ENCODE data around the gene ZNF577. TPM values are rescaled to one million over a fixed set of nuclear protein-coding genes. Genes with fewer than 3 reads are reported as not detected.

ZNF577 gene
- total RNA-seq, 1 experiment from 2014 or later, result 3.6 TPM

DNA sequence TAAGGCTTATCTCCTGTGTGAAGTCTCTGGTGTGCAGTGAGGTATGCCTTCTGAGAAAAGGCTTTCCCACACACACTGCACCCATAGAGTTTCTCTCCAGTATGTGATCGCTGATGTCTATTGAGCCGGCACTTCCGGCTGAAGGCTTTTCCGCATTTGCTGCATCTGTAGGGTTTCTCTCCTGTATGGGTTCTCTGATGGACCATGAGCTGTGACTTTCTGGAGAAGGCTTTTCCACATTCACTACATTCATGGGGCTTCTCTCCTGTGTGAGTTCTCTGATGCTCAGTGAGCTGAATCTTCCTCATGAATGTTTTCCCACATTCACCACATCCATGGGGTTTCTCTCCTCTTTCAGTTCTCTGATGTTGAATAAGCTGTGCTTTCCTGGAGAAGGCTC, 14.7 kb downstream of the ZNF577 start:
- H3K4me1 ChIP-seq (ENCODE audit: control insufficient read depth, insufficient read depth, low read length), result no peaks in the 10 kb centered on the region

DNA sequence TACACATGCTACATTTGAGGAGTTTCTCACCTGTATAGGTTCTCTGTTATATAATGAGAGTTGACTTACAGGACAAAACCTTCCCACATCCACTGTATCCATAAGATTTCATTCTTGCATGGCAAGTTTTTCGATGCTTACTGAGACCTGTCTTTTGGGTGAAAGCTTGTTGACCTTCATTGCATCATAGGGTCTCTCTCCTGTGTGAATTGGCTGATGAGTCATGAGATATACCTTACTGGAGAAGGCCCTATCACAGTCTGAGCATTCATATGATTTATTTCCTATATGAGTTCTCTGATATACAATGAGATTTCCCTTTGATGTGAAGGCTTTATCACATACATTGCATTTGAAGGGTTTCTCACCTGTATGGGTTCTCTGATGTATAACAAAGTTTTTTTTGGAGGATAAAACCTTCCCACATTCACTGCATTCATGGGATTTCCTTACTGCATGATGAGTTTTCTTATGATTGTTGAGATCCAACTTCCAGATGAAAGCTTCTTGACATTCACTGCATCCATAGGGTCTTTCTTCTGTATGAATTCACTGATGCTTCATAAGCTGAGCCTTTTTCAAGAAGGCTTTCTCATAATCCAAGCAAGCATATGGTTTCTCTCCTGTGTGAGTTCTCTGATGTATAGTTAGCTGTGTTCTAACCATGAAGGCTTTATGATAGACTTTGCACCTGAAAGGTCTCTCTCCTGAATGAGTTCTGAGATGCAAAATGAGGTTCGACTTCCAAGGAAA, 25.7 kb downstream of the ZNF577 start:
- intact Hi-C loops (cut with micrococcal nuclease; ENCODE audit: unreplicated experiment), result no loop called here
- no peak overlapping the region for H3K27ac ChIP-seq (ENCODE audit: low read length)
- ATAC-seq (no peak), DNase-seq (ENCODE audit: low read depth, low spot score) (no peak)
- H3K9me3 ChIP-seq (ENCODE audit: control insufficient read depth, insufficient read depth, low read depth, low read length), result peaks cover 53% of the 10 kb centered on the region
- no peaks in the 10 kb centered on the region for H3K4me1 ChIP-seq (ENCODE audit: control insufficient read depth, insufficient read depth, low read length)
- in situ Hi-C loops (cut with HindIII; ENCODE audit: low pct_unique_long_range_greater_than_20kb, low sequenced_read_pairs), result no loop called here
- H3K27me3 ChIP-seq (ENCODE audit: control insufficient read depth, insufficient read depth, low read length), result no peaks in the 10 kb centered on the region
- ChIA-PET CTCF (no interaction called here), POLR2A (no interaction called here)
- TF ChIP-seq SIN3A (IDR thresholded peaks at IDR 0.05; ENCODE audit: borderline replicate concordance, insufficient read depth, low read depth, low read length) (no peak), TCF7L2 (IDR thresholded peaks at IDR 0.05; ENCODE audit: low read depth, low read length) (no peak), POLR2AphosphoS5 (IDR thresholded peaks at IDR 0.05; ENCODE audit: low read depth, low read length) (no peak)
- TF ChIP-seq, protein P1, sequence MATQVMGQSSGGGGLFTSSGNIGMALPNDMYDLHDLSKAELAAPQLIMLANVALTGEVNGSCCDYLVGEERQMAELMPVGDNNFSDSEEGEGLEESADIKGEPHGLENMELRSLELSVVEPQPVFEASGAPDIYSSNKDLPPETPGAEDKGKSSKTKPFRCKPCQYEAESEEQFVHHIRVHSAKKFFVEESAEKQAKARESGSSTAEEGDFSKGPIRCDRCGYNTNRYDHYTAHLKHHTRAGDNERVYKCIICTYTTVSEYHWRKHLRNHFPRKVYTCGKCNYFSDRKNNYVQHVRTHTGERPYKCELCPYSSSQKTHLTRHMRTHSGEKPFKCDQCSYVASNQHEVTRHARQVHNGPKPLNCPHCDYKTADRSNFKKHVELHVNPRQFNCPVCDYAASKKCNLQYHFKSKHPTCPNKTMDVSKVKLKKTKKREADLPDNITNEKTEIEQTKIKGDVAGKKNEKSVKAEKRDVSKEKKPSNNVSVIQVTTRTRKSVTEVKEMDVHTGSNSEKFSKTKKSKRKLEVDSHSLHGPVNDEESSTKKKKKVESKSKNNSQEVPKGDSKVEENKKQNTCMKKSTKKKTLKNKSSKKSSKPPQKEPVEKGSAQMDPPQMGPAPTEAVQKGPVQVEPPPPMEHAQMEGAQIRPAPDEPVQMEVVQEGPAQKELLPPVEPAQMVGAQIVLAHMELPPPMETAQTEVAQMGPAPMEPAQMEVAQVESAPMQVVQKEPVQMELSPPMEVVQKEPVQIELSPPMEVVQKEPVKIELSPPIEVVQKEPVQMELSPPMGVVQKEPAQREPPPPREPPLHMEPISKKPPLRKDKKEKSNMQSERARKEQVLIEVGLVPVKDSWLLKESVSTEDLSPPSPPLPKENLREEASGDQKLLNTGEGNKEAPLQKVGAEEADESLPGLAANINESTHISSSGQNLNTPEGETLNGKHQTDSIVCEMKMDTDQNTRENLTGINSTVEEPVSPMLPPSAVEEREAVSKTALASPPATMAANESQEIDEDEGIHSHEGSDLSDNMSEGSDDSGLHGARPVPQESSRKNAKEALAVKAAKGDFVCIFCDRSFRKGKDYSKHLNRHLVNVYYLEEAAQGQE (IDR thresholded peaks at IDR 0.05; ENCODE audit: insufficient read depth in 1 of 2, low read depth in 2 of 2, low read length in 1 of 2), result no peak
- TF ChIP-seq, protein P2, sequence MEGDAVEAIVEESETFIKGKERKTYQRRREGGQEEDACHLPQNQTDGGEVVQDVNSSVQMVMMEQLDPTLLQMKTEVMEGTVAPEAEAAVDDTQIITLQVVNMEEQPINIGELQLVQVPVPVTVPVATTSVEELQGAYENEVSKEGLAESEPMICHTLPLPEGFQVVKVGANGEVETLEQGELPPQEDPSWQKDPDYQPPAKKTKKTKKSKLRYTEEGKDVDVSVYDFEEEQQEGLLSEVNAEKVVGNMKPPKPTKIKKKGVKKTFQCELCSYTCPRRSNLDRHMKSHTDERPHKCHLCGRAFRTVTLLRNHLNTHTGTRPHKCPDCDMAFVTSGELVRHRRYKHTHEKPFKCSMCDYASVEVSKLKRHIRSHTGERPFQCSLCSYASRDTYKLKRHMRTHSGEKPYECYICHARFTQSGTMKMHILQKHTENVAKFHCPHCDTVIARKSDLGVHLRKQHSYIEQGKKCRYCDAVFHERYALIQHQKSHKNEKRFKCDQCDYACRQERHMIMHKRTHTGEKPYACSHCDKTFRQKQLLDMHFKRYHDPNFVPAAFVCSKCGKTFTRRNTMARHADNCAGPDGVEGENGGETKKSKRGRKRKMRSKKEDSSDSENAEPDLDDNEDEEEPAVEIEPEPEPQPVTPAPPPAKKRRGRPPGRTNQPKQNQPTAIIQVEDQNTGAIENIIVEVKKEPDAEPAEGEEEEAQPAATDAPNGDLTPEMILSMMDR (IDR thresholded peaks at IDR 0.05), result no peak
- no TSS peak for BruUV-seq (replicated peaks)
- H3K36me3 ChIP-seq (ENCODE audit: control insufficient read depth, insufficient read depth, low read length), result no peaks in the 10 kb centered on the region
- no peak overlapping the region for H3K4me3 ChIP-seq (ENCODE audit: low read depth in 2 of 2, low read length in 2 of 2)

More for the DNA sequence above, 14.7 kb downstream of the ZNF577 start:
- BruUV-seq (replicated peaks), result no TSS peak
- Histone ChIP-seq H3K4me3 (ENCODE audit: low read depth in 2 of 2, low read length in 2 of 2) (no peak overlapping the region), H3K9me3 (ENCODE audit: control insufficient read depth, insufficient read depth, low read depth, low read length) (peaks cover 37% of the 10 kb centered on the region), H3K36me3 (ENCODE audit: control insufficient read depth, insufficient read depth, low read length) (no peaks in the 10 kb centered on the region), H3K27ac (ENCODE audit: low read length) (no peak overlapping the region), H3K27me3 (ENCODE audit: control insufficient read depth, insufficient read depth, low read length) (no peaks in the 10 kb centered on the region)
- in situ Hi-C loops (cut with HindIII; ENCODE audit: low pct_unique_long_range_greater_than_20kb, low sequenced_read_pairs) (no loop called here), intact Hi-C loops (cut with micrococcal nuclease; ENCODE audit: unreplicated experiment) (no loop called here)
- CTCF ChIA-PET, result no interaction called here
- ATAC-seq (no peak), DNase-seq (ENCODE audit: low read depth, low spot score) (no peak)
- POLR2A ChIA-PET, result no interaction called here
- no peak for TF ChIP-seq POLR2AphosphoS5 (IDR thresholded peaks at IDR 0.05; ENCODE audit: low read depth, low read length)
- TF ChIP-seq, protein P1 (IDR thresholded peaks at IDR 0.05; ENCODE audit: insufficient read depth in 1 of 2, low read depth in 2 of 2, low read length in 1 of 2), result no peak
- TF ChIP-seq, protein P2 (IDR thresholded peaks at IDR 0.05), result no peak
- no peak for TF ChIP-seq TCF7L2 (IDR thresholded peaks at IDR 0.05; ENCODE audit: low read depth, low read length)
- no peak for TF ChIP-seq SIN3A (IDR thresholded peaks at IDR 0.05; ENCODE audit: borderline replicate concordance, insufficient read depth, low read depth, low read length)

Measured in Panc1 (cell line).